NB4 (cell line): ENCODE measurements around the gene TNFRSF8.

Source experiments
- CTCF ChIP-seq: IDR thresholded peaks from one replicate; pipeline ENCODE4 v1.5.1; 2012; ENCODE audit warnings: low read depth, low read length
- POLR2A ChIP-seq: IDR thresholded peaks from 2 replicates; pipeline ENCODE4 v1.6.1; 2011; ENCODE audit warnings: mild to moderate bottlenecking; ENCODE audit not compliant: insufficient read length; ENCODE audit errors: extremely low read depth

- no peak for TF ChIP-seq CTCF
- TF ChIP-seq POLR2A = no peak
These were observed 78.2 kb downstream of the TNFRSF8 start for GRCh38 chr1:12141163-12141850.
